Thymus (tissue), 11 donors: Measurements from ENCODE around the gene ZBTB8A. TPM values are rescaled to one million over a fixed set of nuclear protein-coding genes. Genes with fewer than 3 reads are reported as not detected.

Experiments
- DNase-seq, 9 donors: peaks; one replicate each; pipeline ENCODE4 v3.0.0-alpha.2; 2013; ENCODE audit warnings: low spot score in 9 of 9, low read depth in 6 of 9, missing footprints in 1 of 9
- H3K27ac ChIP-seq, 2 donors: one replicate each; pipeline ENCODE4 v1.5.1; 2013; ENCODE audit warnings: control low read depth in 1 of 2, low read depth in 1 of 2, low read length in 1 of 2, mild to moderate bottlenecking in 1 of 2, moderate library complexity in 1 of 2
- H3K27me3 ChIP-seq, 2 donors: one replicate each; pipeline ENCODE4 v1.5.1; 2013; ENCODE audit warnings: low read length in 1 of 2; ENCODE audit not compliant: control insufficient read depth in 2 of 2, insufficient read depth in 1 of 2
- H3K36me3 ChIP-seq, 2 donors: one replicate each; pipeline ENCODE4 v1.5.1; 2013; ENCODE audit warnings: low read length in 1 of 2, mild to moderate bottlenecking in 1 of 2, moderate library complexity in 1 of 2; ENCODE audit not compliant: control insufficient read depth in 2 of 2, insufficient read depth in 2 of 2
- H3K4me1 ChIP-seq, 2 donors: one replicate each; pipeline ENCODE4 v1.5.1; 2013; ENCODE audit warnings: low read length in 2 of 2; ENCODE audit not compliant: control insufficient read depth in 2 of 2, insufficient read depth in 2 of 2
- H3K4me3 ChIP-seq, 2 donors: one replicate each; pipeline ENCODE4 v1.5.1; 2013; ENCODE audit warnings: low read length in 2 of 2, control low read depth in 1 of 2, mild to moderate bottlenecking in 1 of 2
- H3K9me3 ChIP-seq, 2 donors: one replicate each; pipeline ENCODE4 v1.5.1; 2013; ENCODE audit warnings: low read length in 1 of 2, mild to moderate bottlenecking in 1 of 2; ENCODE audit not compliant: control insufficient read depth in 2 of 2, insufficient read depth in 1 of 2
- WGBS: extraction: QIAGEN DNeasy Blood & Tissue Kit; methylation state at CpG from one replicate; pipeline ENCODE4 v1.1.7; 2013; 5-methylcytosine and 5-hydroxymethylcytosine counted together
- polyA plus RNA-seq: library from polyadenylated mRNA; stranded (reverse); fragments of 200-250 nt; gene quantifications from one replicate; pipeline ENCODE4 v1.2.3, GENCODE V29; 2013
- total RNA-seq: library from RNA; stranded (reverse); fragments of 120-200 nt; gene quantifications from one replicate; pipeline ENCODE4 v1.2.4, GENCODE V29; 2013
- donor health status: healthy.

ZBTB8A gene
- total and polyA plus RNA-seq, 2 donors: 2.1 to 2.2 TPM

DNA sequence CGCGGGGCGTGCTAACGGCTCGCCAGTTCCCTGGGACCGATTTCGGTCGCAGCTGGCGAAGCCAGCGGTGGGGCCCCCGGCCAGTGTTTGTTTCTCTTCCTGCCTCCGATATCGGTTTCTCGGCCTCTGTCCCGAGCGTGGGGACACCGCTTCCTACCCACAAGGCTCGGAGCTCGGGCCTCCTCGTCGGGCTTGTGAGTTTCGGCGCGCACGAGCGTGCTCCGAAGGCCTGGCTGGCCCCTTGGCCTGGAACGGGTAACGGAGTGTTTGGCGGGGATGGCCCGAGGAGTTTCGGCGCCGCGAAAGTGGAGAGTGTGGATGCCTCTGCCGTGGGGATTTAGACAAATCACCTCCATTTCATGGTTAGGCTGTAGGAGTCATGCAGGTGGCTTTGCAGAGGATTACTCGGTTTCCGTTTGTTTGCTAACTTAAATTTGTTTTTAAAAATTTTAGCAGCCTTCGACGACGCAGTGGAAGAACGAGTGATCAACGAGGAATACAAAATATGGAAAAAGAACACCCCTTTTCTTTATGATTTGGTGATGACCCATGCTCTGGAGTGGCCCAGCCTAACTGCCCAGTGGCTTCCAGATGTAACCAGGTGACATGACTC is 112.3 kb downstream of the ZBTB8A start:
- under 1% methylated on average over 43 of the region's 43 CpGs for WGBS
- H3K4me1 ChIP-seq: peaks cover 14 to 20% of the 10 kb centered on the region in 2 donors
- peak overlapping the region; percentile 74 to 95 for H3K4me3 ChIP-seq
- peak in 1 of 9 donors; percentile 22 for DNase-seq
- peaks cover 19 to 41% of the 10 kb centered on the region in 2 donors for H3K36me3 ChIP-seq
- H3K9me3 ChIP-seq: no peaks in the 10 kb centered on the region
- H3K27ac ChIP-seq: peak overlapping the region; percentile 94 to 98
- no peaks in the 10 kb centered on the region for H3K27me3 ChIP-seq

DNA sequence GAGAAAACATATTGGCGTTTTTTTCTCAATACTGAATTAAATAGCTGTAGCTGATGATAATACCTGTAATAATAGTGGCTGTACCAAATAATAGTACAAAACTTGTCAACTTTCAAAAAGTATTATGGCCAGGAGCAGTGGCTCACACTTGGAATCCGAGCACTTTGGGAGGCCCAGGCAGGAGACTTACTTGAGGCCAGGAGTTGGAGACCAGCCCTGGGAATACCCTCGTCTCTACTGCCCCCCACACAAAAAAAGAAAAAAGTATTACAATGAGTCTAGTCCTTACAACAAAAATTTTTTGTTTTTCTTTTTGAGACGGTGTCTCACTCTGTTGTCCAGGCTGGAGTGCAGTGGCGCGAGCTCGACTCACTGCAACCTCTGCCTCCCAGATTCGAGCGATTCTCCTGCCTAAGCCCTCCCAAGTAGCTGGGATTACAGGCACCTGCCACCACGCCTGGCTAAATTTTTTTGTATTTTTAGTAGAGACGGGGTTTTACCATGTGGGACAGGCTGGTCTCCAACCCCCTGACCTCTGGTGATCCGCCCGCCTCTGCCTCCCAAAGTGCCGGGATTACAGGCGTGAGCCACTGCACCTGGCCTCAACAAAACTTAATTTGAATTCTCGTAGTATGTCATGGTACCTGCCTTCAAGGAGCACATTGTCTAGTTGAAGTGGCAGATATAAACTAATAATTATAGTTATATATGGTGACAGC is 113.2 kb downstream of the ZBTB8A start:
- WGBS: 94% methylated on average over 16 of the region's 16 CpGs
- peaks cover 26 to 49% of the 10 kb centered on the region in 2 donors for H3K36me3 ChIP-seq
- no peaks in the 10 kb centered on the region for H3K27me3 ChIP-seq

More for the DNA sequence above, 113.2 kb downstream of the ZBTB8A start:
- H3K4me1 ChIP-seq: peaks cover 14 to 20% of the 10 kb centered on the region in 2 donors
- DNase-seq: peak in 1 of 9 donors; percentile 10
- H3K4me3 ChIP-seq: peak overlapping the region; percentile 74 to 95
- no peaks in the 10 kb centered on the region for H3K9me3 ChIP-seq
- peak overlapping the region in 1 of 2 donors; percentile 94 for H3K27ac ChIP-seq

Other genes with a start within 250 kb of the ZBTB8A start
- 150 TPM for gene HDAC1, start 247.3 kb upstream of the ZBTB8A start, total RNA-seq
- 103 TPM for gene HDAC1, start 247.3 kb upstream of the ZBTB8A start, polyA plus RNA-seq
- gene MARCKSL1, start 203.2 kb upstream of the ZBTB8A start, total RNA-seq: 89.0 TPM
- 113 TPM for gene MARCKSL1, start 203.2 kb upstream of the ZBTB8A start, polyA plus RNA-seq
- gene FAM229A, start 176.9 kb upstream of the ZBTB8A start, total RNA-seq: 1.6 TPM
- 14.6 TPM for gene FAM229A, start 176.9 kb upstream of the ZBTB8A start, polyA plus RNA-seq
- 0.28 TPM for gene TSSK3, start 176.9 kb upstream of the ZBTB8A start, total RNA-seq
- gene TSSK3, start 176.9 kb upstream of the ZBTB8A start, polyA plus RNA-seq: 2.6 TPM
- 35.3 TPM for gene BSDC1, start 145.0 kb upstream of the ZBTB8A start, total RNA-seq
- gene BSDC1, start 145.0 kb upstream of the ZBTB8A start, polyA plus RNA-seq: 36.6 TPM
- 0.05 TPM for gene ZBTB8B, start 74.4 kb upstream of the ZBTB8A start, total RNA-seq
- gene ZBTB8B, start 74.4 kb upstream of the ZBTB8A start, polyA plus RNA-seq: 0.05 TPM
- gene ZBTB8OS, start 111.1 kb downstream of the ZBTB8A start, total RNA-seq: 56.0 TPM
- 64.8 TPM for gene ZBTB8OS, start 111.1 kb downstream of the ZBTB8A start, polyA plus RNA-seq
- gene RBBP4, start 111.8 kb downstream of the ZBTB8A start, total RNA-seq: 204 TPM
- 92.6 TPM for gene RBBP4, start 111.8 kb downstream of the ZBTB8A start, polyA plus RNA-seq
- gene SYNC, start 163.3 kb downstream of the ZBTB8A start, total RNA-seq: 0.66 TPM
- gene SYNC, start 163.3 kb downstream of the ZBTB8A start, polyA plus RNA-seq: 2.5 TPM